Transverse colon (tissue), 4 donors: ENCODE data around the gene CALML4.
"Not testable (repeated sequence)": the region's sequence is repeated elsewhere in the genome, so short reads cannot be mapped to it uniquely, and the experiment has no call there.

ENCODE experiments used
- POLR2A ChIP-seq: fragments of 450-650 bp; IDR thresholded peaks from one replicate; pipeline ENCODE4 v1.6.1; 2016; ENCODE audit warnings: antibody characterized with exemption, mild to moderate bottlenecking, moderate library complexity
- POLR2AphosphoS5 ChIP-seq, 3 donors: sonication (generic); formaldehyde crosslinking; IDR thresholded peaks; one replicate each; pipeline ENCODE4 v1.6.1; 2016; ENCODE audit warnings: antibody characterized with exemption in 3 of 3
- TF ChIP-seq, protein P1 (sequence below), 5 experiments: fragments of 200-600 bp in 3 of 5; fragments of 450-650 bp in 2 of 5; sonication (generic) in 3 of 5; IDR thresholded peaks; 1 replicate in 2 of 5; 2 replicates in 3 of 5; pipeline ENCODE4 v1.5.1; 2016 to 2017; ENCODE audit warnings: antibody characterized with exemption in 5 of 5, inconsistent platforms in 3 of 5, mild to moderate bottlenecking in 2 of 5, moderate library complexity in 1 of 5

DNA sequence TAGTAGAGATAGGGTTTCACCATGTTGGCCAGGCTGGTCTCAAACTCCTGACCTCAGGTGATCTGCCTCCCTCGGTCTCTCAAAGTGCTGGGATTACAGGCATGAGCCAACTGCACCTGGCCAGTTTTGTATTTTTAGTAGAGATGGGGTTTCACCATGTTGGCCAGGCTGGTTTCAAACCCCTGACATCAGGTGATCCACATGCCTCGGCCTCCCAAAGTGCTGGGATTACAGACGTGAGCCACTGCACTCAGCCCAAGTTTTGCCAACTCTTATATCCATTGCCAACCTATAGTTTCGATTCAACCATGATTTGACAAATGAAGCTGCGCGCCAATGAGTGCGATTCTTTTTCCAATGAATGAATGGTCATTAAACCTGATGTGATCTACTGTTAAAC lies 2.1 kb downstream of the CALML4 start:
- TF ChIP-seq, protein P1, sequence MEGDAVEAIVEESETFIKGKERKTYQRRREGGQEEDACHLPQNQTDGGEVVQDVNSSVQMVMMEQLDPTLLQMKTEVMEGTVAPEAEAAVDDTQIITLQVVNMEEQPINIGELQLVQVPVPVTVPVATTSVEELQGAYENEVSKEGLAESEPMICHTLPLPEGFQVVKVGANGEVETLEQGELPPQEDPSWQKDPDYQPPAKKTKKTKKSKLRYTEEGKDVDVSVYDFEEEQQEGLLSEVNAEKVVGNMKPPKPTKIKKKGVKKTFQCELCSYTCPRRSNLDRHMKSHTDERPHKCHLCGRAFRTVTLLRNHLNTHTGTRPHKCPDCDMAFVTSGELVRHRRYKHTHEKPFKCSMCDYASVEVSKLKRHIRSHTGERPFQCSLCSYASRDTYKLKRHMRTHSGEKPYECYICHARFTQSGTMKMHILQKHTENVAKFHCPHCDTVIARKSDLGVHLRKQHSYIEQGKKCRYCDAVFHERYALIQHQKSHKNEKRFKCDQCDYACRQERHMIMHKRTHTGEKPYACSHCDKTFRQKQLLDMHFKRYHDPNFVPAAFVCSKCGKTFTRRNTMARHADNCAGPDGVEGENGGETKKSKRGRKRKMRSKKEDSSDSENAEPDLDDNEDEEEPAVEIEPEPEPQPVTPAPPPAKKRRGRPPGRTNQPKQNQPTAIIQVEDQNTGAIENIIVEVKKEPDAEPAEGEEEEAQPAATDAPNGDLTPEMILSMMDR (IDR thresholded peaks at IDR 0.05): not testable (repeated sequence)
- TF ChIP-seq POLR2AphosphoS5 (IDR thresholded peaks at IDR 0.05); POLR2A: not testable (repeated sequence)
